ENCODE measurements around the gene AAK1. TPM values are rescaled to one million over a fixed set of nuclear protein-coding genes. Genes with fewer than 3 reads are reported as not detected.
A peak's percentile ranks its signal among the peaks of the same experiment; 100 is the strongest.

Gene AAK1
- polyA plus RNA-seq, 1 donor from 2014 or later, result 6.0 TPM

- H3K4me1 Mint-ChIP-seq, result peaks cover 5 to 26% (median 14%) of the 10 kb centered on the region in 3 donors
- peak overlapping the region; percentile 83 to 98 (median 96) for H3K4me3 Mint-ChIP-seq
- H3K9me3 Mint-ChIP-seq, result peaks cover 0 to 5% (median 0%) of the 10 kb centered on the region in 3 donors
- peaks cover 46% of the 10 kb centered on the region for H3K27me3 Mint-ChIP-seq
- no peaks in the 10 kb centered on the region for H3K36me3 Mint-ChIP-seq
- peak overlapping the region in 2 of 3 donors; percentile 53 to 84 for H3K27ac Mint-ChIP-seq
These were observed 584 bp downstream of the AAK1 start for GRCh38 chr2:69642709-69643601.

GRCh38 chr2:69641887-69642708 lies 1.4 kb downstream of the AAK1 start:
- peaks cover 3 to 23% (median 11%) of the 10 kb centered on the region in 3 donors for H3K4me1 Mint-ChIP-seq
- peaks cover 50% of the 10 kb centered on the region for H3K27me3 Mint-ChIP-seq
- H3K9me3 Mint-ChIP-seq, result peaks cover 0 to 5% (median 0%) of the 10 kb centered on the region in 3 donors
- H3K4me3 Mint-ChIP-seq, result peak overlapping the region; percentile 83 to 98 (median 96)
- peak overlapping the region in 2 of 3 donors; percentile 53 to 84 for H3K27ac Mint-ChIP-seq
- no peaks in the 10 kb centered on the region for H3K36me3 Mint-ChIP-seq

- H3K4me3 Mint-ChIP-seq, result peak overlapping the region; percentile 72 to 98 (median 89)
- H3K27ac Mint-ChIP-seq, result peak overlapping the region in 1 of 3 donors; percentile 15
- no peaks in the 10 kb centered on the region for H3K36me3 Mint-ChIP-seq
- peaks cover 0 to 5% (median 0%) of the 10 kb centered on the region in 3 donors for H3K9me3 Mint-ChIP-seq
- peaks cover 45% of the 10 kb centered on the region for H3K27me3 Mint-ChIP-seq
- H3K4me1 Mint-ChIP-seq, result peaks cover 3 to 20% (median 8%) of the 10 kb centered on the region in 3 donors
These were observed 2.1 kb downstream of the AAK1 start for GRCh38 chr2:69641471-69641870.

DNA sequence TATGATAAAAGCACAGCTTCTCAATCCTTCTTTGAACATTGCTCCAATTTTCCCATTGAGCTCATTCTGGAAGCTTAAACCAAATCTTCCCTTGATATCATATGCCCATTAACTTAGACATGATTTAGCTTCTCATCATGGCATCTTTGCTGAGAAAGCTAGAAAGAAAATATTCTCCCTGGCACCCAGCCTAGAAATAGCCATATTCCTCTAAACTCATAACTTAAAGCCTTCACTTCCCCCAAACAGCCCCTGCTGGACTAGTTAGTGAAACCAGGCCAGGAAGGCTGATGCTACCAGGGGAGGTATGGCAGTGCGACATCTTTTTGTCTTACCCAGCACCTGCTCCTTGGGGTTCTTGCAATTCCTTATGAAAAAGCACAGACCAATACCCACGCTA lies 4.3 kb downstream of the AAK1 start:
- no peaks in the 10 kb centered on the region for H3K36me3 Mint-ChIP-seq
- H3K27ac Mint-ChIP-seq, result no peak overlapping the region
- peaks cover 0 to 3% (median 0%) of the 10 kb centered on the region in 3 donors for H3K9me3 Mint-ChIP-seq
- H3K4me1 Mint-ChIP-seq, result peaks cover 0 to 5% (median 0%) of the 10 kb centered on the region in 3 donors
- peaks cover 24% of the 10 kb centered on the region for H3K27me3 Mint-ChIP-seq
- no peak overlapping the region for H3K4me3 Mint-ChIP-seq

GRCh38 chr2:69638630-69639029 lies 4.9 kb downstream of the AAK1 start:
- H3K4me3 Mint-ChIP-seq, result no peak overlapping the region
- peaks cover 0 to 5% (median 0%) of the 10 kb centered on the region in 3 donors for H3K4me1 Mint-ChIP-seq
- peaks cover 22% of the 10 kb centered on the region for H3K27me3 Mint-ChIP-seq
- H3K27ac Mint-ChIP-seq, result no peak overlapping the region
- peaks cover 0 to 3% (median 0%) of the 10 kb centered on the region in 3 donors for H3K9me3 Mint-ChIP-seq
- H3K36me3 Mint-ChIP-seq, result no peaks in the 10 kb centered on the region

GRCh38 chr2:69637923-69638322 lies 5.6 kb downstream of the AAK1 start:
- Mint-ChIP-seq H3K27me3 (peaks cover 22% of the 10 kb centered on the region), H3K27ac (no peak overlapping the region), H3K4me3 (no peak overlapping the region), H3K36me3 (no peaks in the 10 kb centered on the region), H3K4me1 (peaks cover 0 to 3% (median 0%) of the 10 kb centered on the region in 3 donors), H3K9me3 (peaks cover 0 to 3% (median 0%) of the 10 kb centered on the region in 3 donors)

DNA sequence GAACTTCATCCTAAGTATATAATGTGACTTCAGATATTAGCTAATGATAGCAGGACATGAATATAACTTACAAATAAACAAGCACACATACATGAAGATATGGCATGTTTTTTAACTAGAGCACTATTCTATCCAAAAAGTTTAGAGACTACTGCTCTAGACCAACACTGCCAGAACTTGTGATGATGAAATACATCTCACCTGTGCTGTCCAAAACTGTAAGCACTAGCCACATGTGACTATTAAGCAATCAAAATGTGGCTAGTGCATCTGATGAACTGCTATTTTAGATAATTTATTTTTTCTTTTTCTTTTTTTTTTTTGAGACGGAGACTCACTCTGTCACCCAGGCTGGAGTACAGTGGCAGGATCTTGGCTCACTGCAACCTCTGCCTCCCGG lies 7.1 kb downstream of the AAK1 start:
- peaks cover 14% of the 10 kb centered on the region for H3K27me3 Mint-ChIP-seq

DNA sequence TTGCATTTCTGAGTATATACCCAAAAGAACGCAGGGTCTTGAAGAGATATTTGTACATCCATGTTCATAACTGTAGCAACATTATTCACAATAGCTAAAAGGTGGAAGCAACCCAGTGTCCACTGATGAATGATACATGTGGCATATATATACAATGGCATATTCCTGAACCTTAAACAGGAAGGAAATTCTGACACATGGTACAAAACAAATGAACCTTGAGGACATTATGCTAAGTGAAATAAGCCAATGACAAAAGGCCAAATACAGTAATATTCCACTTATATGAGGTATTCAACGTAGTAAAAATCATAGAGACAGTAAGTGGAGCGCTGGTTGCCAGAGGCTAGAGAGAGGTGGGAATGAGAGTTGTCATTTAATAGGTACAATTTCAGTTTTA lies 8.1 kb downstream of the AAK1 start:
- Mint-ChIP-seq H3K4me1 (peaks cover 0 to 2% (median 1%) of the 10 kb centered on the region in 3 donors), H3K27me3 (peaks cover 16% of the 10 kb centered on the region), H3K4me3 (no peak overlapping the region), H3K9me3 (no peaks in the 10 kb centered on the region), H3K36me3 (no peaks in the 10 kb centered on the region), H3K27ac (no peak overlapping the region)

More for the DNA sequence above, 7.1 kb downstream of the AAK1 start:
- Mint-ChIP-seq H3K9me3 (no peaks in the 10 kb centered on the region), H3K36me3 (no peaks in the 10 kb centered on the region), H3K27ac (no peak overlapping the region), H3K4me1 (no peaks in the 10 kb centered on the region), H3K4me3 (no peak overlapping the region)

GRCh38 chr2:69634196-69634821 lies 9.2 kb downstream of the AAK1 start:
- no peaks in the 10 kb centered on the region for H3K36me3 Mint-ChIP-seq

DNA sequence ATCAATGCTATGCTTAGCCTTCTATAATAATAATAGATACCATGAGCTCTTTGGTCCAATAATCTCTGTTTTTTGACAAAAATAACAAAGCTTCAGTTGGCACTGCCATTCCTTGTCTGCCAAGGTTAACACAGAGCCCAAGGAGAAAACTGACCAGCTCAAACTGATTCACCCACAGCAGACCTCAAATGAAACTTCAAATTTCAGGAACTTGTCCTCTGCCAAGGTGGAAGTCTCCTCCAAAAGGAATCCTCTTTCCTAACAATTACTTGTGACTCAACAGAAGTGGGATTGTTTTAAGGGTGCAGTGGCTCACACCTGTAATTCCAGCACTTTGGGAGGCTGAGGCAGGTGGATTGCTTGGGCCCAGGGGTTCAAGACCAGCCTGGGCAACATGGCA lies 12.1 kb downstream of the AAK1 start:
- Mint-ChIP-seq H3K4me3 (no peak overlapping the region), H3K27ac (no peak overlapping the region), H3K4me1 (peaks cover 0 to 2% (median 1%) of the 10 kb centered on the region in 3 donors), H3K27me3 (peaks cover 5% of the 10 kb centered on the region), H3K36me3 (no peaks in the 10 kb centered on the region), H3K9me3 (no peaks in the 10 kb centered on the region)

More at GRCh38 chr2:69634196-69634821, 9.2 kb downstream of the AAK1 start:
- Mint-ChIP-seq H3K27ac (no peak overlapping the region), H3K4me3 (no peak overlapping the region), H3K27me3 (peaks cover 17% of the 10 kb centered on the region), H3K9me3 (no peaks in the 10 kb centered on the region), H3K4me1 (peaks cover 0 to 2% (median 1%) of the 10 kb centered on the region in 3 donors)

DNA sequence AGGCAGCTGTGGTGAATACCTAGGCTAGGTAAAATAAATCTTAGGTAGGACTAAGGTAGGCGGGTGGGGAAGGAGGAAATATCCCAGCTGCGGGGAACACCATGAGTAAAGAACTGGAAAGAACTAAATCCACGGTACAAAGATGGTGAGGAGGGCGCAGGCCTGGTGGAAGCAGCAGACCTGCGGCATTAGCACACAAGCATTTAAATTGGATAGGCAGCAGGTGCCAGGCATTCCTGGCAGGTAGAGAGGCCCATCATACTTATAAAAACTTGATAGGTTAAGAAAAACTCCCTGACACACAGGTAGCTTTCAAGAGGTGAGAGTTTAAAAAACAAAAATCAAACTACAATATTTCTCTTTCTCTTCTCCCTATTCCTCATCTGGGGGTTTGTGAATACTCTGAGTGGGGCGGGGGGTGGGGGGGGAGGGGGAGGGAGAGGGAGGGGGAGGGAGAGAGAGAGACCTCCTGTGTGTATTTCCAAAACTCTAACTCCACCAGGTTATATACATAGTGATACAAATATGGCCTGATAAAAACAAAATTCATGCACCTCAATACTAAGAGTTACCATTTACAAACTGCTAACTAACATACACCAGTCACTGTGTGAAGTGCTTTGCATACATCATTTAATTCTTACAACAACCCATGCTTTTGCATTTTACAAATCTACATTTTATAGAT lies 13.5 kb downstream of the AAK1 start:
- Mint-ChIP-seq H3K4me3 (no peak overlapping the region), H3K4me1 (peaks cover 0 to 2% (median 1%) of the 10 kb centered on the region in 3 donors), H3K36me3 (no peaks in the 10 kb centered on the region), H3K27me3 (peaks cover 5% of the 10 kb centered on the region), H3K27ac (no peak overlapping the region), H3K9me3 (no peaks in the 10 kb centered on the region)

- Mint-ChIP-seq H3K4me1 (peaks cover 0 to 2% (median 1%) of the 10 kb centered on the region in 3 donors), H3K9me3 (no peaks in the 10 kb centered on the region), H3K4me3 (no peak overlapping the region), H3K27me3 (peaks cover 6% of the 10 kb centered on the region), H3K27ac (peak overlapping the region in 1 of 3 donors; percentile 73), H3K36me3 (no peaks in the 10 kb centered on the region)
These were observed 15.1 kb downstream of the AAK1 start for GRCh38 chr2:69628325-69629021.

DNA sequence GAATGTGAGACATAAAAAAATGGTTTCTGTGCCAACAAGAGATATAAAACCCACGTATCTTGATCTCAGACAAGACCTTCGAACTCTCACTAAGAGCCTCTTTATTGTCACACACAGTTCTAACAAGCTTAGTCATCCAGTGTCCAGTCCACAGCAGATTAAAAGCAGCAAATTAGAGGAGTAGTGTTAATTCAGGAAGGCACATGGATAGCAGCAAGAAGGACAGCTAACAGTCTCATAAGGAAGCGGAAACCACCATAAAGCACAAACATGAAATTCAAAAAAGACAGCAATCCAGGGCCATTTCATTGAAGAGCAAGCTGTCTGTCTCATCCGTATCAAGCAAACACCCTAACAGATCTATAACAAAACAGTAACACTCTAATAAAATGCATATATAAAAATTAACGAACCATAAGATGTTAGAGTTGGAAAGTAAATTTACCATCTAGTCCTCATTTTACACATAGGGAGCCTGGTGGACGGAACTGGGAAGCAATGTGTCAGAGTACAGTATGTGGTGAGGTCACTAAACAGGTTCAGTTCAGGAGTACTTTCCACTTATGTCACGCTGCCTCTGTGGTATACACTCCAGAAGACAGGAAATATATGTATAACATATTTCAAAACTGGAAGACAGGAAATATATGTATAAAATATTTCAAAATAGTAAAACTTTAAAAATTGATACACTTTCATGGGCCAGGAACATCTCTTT lies 18.3 kb downstream of the AAK1 start:
- Mint-ChIP-seq H3K27me3 (peaks cover 1% of the 10 kb centered on the region), H3K36me3 (no peaks in the 10 kb centered on the region), H3K9me3 (no peaks in the 10 kb centered on the region), H3K4me1 (no peaks in the 10 kb centered on the region), H3K27ac (no peak overlapping the region), H3K4me3 (no peak overlapping the region)

All from IgD-negative memory B cell (primary cell).